HEK293 (cell line): ENCODE measurements around the gene SP4.

Experiments
- CTCF ChIA-PET: fragments of 350-600 bp; formaldehyde crosslinking; extraction: SDS; loops from one replicate; lab custom pipeline; 2021; ENCODE audit warnings: antibody characterized with exemption; lab: Yijun Ruan, JAX
- POLR2A ChIA-PET: fragments of 300-600 bp; formaldehyde crosslinking; extraction: SDS; loops from one replicate; lab custom pipeline; 2020; ENCODE audit warnings: antibody characterized with exemption, inconsistent platforms; lab: Yijun Ruan, JAX
- H3K27ac ChIP-seq: fragments of 200-500 bp; sonication (Bioruptor generic); 2 replicates; pipeline ENCODE4 v1.5.1; 2014; ENCODE audit warnings: low read depth, low read length, control low read depth, inconsistent platforms; ENCODE audit errors: extremely low read depth
- H3K36me3 ChIP-seq, 2 experiments: fragments of 200-500 bp in 1 of 2; sonication (Bioruptor generic) in 1 of 2; 1 replicate in 1 of 2; 2 replicates in 1 of 2; pipeline ENCODE4 v1.5.1; 2014 to 2017; ENCODE audit warnings: inconsistent platforms in 2 of 2, low read length in 2 of 2; ENCODE audit not compliant: control insufficient read depth in 2 of 2, insufficient read depth in 1 of 2
- H3K4me1 ChIP-seq: fragments of 200-500 bp; sonication (Bioruptor generic); 2 replicates; pipeline ENCODE4 v1.5.1; 2014; ENCODE audit warnings: mild to moderate bottlenecking, low read length, inconsistent platforms; ENCODE audit not compliant: control insufficient read depth, insufficient read depth
- H3K4me3 ChIP-seq: 2 replicates; pipeline ENCODE4 v1.5.1; 2011; ENCODE audit warnings: low read depth, mild to moderate bottlenecking, control low read depth, low read length, moderate library complexity
- H3K9me3 ChIP-seq: fragments of 200-500 bp; sonication (Bioruptor generic); 2 replicates; pipeline ENCODE4 v1.5.1; 2014; ENCODE audit warnings: low read depth, low read length, inconsistent platforms; ENCODE audit not compliant: control insufficient read depth, insufficient read depth
- EGR2 ChIP-seq: fragments of 450-650 bp; formaldehyde crosslinking; IDR thresholded peaks from 2 replicates; pipeline ENCODE4 v1.5.1; 2016; ENCODE audit warnings: low read depth, missing biosample characterization, missing genetic modification characterization
- GLI2 ChIP-seq: fragments of 450-650 bp; formaldehyde crosslinking; IDR thresholded peaks from 2 replicates; pipeline ENCODE4; 2017; ENCODE audit warnings: missing biosample characterization, missing genetic modification characterization, low read depth, borderline replicate concordance
- HIC1 ChIP-seq: fragments of 450-650 bp; formaldehyde crosslinking; IDR thresholded peaks from 2 replicates; pipeline ENCODE4 v1.5.1; 2016; ENCODE audit warnings: missing biosample characterization, missing genetic modification characterization
- MYNN ChIP-seq: fragments of 450-650 bp; formaldehyde crosslinking; IDR thresholded peaks from 2 replicates; pipeline ENCODE4 v1.5.1; 2016; ENCODE audit warnings: missing biosample characterization, missing genetic modification characterization, borderline replicate concordance
- SP2 ChIP-seq: fragments of 450-650 bp; formaldehyde crosslinking; IDR thresholded peaks from 2 replicates; pipeline ENCODE4 v1.5.1; 2016; ENCODE audit warnings: missing biosample characterization, missing genetic modification characterization
- TRIM28 ChIP-seq: IDR thresholded peaks from 2 replicates; pipeline ENCODE4 v1.6.1; 2011; ENCODE audit warnings: low read length, control low read depth, borderline replicate concordance
- WT1 ChIP-seq: fragments of 450-650 bp; formaldehyde crosslinking; IDR thresholded peaks from 2 replicates; pipeline ENCODE4 v1.5.1; 2016; ENCODE audit warnings: missing biosample characterization, missing genetic modification characterization
- ZBTB17 ChIP-seq: fragments of 450-650 bp; formaldehyde crosslinking; IDR thresholded peaks from 2 replicates; pipeline ENCODE4 v1.5.1; 2016; ENCODE audit warnings: missing biosample characterization, missing genetic modification characterization
- ZBTB20 ChIP-seq: fragments of 450-650 bp; formaldehyde crosslinking; IDR thresholded peaks from 2 replicates; pipeline ENCODE4 v1.5.1; 2016; ENCODE audit warnings: missing biosample characterization, missing genetic modification characterization
- ZBTB26 ChIP-seq: fragments of 450-650 bp; formaldehyde crosslinking; optimal IDR thresholded peaks from 2 replicates; pipeline ENCODE3; 2016; ENCODE audit warnings: missing biosample characterization, mild to moderate bottlenecking, missing genetic modification characterization
- ZNF133 ChIP-seq: fragments of 450-650 bp; formaldehyde crosslinking; IDR thresholded peaks from 2 replicates; pipeline ENCODE4 v1.5.1; 2016; ENCODE audit warnings: missing biosample characterization, missing genetic modification characterization
- ZNF19 ChIP-seq: fragments of 450-650 bp; formaldehyde crosslinking; IDR thresholded peaks from 2 replicates; pipeline ENCODE4; 2016; ENCODE audit warnings: missing biosample characterization, missing genetic modification characterization, low read depth
- ZNF24 ChIP-seq: fragments of 450-650 bp; formaldehyde crosslinking; IDR thresholded peaks from 2 replicates; pipeline ENCODE4 v1.5.1; 2016; ENCODE audit warnings: missing biosample characterization, missing genetic modification characterization
- ZNF274 ChIP-seq, 2 experiments: fragments of 200-500 bp in 1 of 2; fragments of 450-650 bp in 1 of 2; sonication (Bioruptor generic) in 1 of 2; formaldehyde crosslinking in 1 of 2; IDR thresholded peaks; 2 replicates each; pipeline versions ENCODE4 v1.5.1 to v1.6.1; 2014 to 2016; ENCODE audit warnings: borderline replicate concordance in 1 of 2, inconsistent platforms in 1 of 2, low read length in 1 of 2, missing biosample characterization in 1 of 2, missing genetic modification characterization in 1 of 2
- ZNF366 ChIP-seq: fragments of 450-650 bp; formaldehyde crosslinking; conservative IDR thresholded peaks from 2 replicates; pipeline ENCODE4 v1.5.1; 2016; ENCODE audit warnings: missing biosample characterization, missing genetic modification characterization
- ZNF473 ChIP-seq: fragments of 450-650 bp; formaldehyde crosslinking; IDR thresholded peaks from 2 replicates; pipeline ENCODE4 v1.5.1; 2017; ENCODE audit warnings: missing biosample characterization, missing genetic modification characterization
- ZNF501 ChIP-seq: fragments of 450-650 bp; formaldehyde crosslinking; IDR thresholded peaks from 2 replicates; pipeline ENCODE4 v1.5.1; 2016; ENCODE audit warnings: missing biosample characterization, missing genetic modification characterization
- ZNF580 ChIP-seq: fragments of 450-650 bp; formaldehyde crosslinking; IDR thresholded peaks from 2 replicates; pipeline ENCODE4 v1.5.1; 2016; ENCODE audit warnings: missing biosample characterization, missing genetic modification characterization
- ZNF610 ChIP-seq: fragments of 450-650 bp; formaldehyde crosslinking; IDR thresholded peaks from 2 replicates; pipeline ENCODE4 v1.5.1; 2016; ENCODE audit warnings: missing biosample characterization, missing genetic modification characterization, borderline replicate concordance
- ZNF645 ChIP-seq: fragments of 450-650 bp; formaldehyde crosslinking; IDR thresholded peaks from 2 replicates; pipeline ENCODE4; 2016; ENCODE audit warnings: missing biosample characterization, missing genetic modification characterization
- ZNF654 ChIP-seq: fragments of 450-650 bp; formaldehyde crosslinking; IDR thresholded peaks from 2 replicates; pipeline ENCODE4 v1.5.1; 2016; ENCODE audit warnings: low read depth, missing biosample characterization, missing genetic modification characterization
- ZNF670 ChIP-seq: fragments of 450-650 bp; formaldehyde crosslinking; IDR thresholded peaks from 2 replicates; pipeline ENCODE4 v1.5.1; 2016; ENCODE audit warnings: missing biosample characterization, missing genetic modification characterization, low read depth
- ZNF677 ChIP-seq: fragments of 450-650 bp; IDR thresholded peaks from 2 replicates; pipeline ENCODE4 v1.5.0; 2018; ENCODE audit warnings: missing biosample characterization, mild to moderate bottlenecking, missing genetic modification characterization, moderate library complexity
- ZNF792 ChIP-seq: fragments of 450-650 bp; formaldehyde crosslinking; IDR thresholded peaks from 2 replicates; pipeline ENCODE4 v1.5.1; 2016; ENCODE audit warnings: missing biosample characterization, missing genetic modification characterization
- ZNF830 ChIP-seq: fragments of 450-650 bp; IDR thresholded peaks from 2 replicates; pipeline ENCODE4 v1.5.0; 2018; ENCODE audit warnings: missing biosample characterization, missing genetic modification characterization, low read depth, mild to moderate bottlenecking, moderate library complexity
- TF ChIP-seq, protein P1 (sequence below): fragments of 450-650 bp; formaldehyde crosslinking; IDR thresholded peaks from 2 replicates; pipeline ENCODE4 v1.5.1; 2016; ENCODE audit warnings: missing biosample characterization, missing genetic modification characterization
- TF ChIP-seq, protein P2 (sequence below): fragments of 450-650 bp; formaldehyde crosslinking; IDR thresholded peaks from 2 replicates; pipeline ENCODE4 v1.5.1; 2016; ENCODE audit warnings: missing biosample characterization, missing genetic modification characterization, low read depth
- TF ChIP-seq, protein P3 (sequence below): fragments of 450-650 bp; formaldehyde crosslinking; IDR thresholded peaks from 2 replicates; pipeline ENCODE4 v1.5.1; 2017; ENCODE audit warnings: missing biosample characterization, missing genetic modification characterization

Gene SP4

GRCh38 chr7:21461282-21461681 lies 33.4 kb downstream of the SP4 start:
- Histone ChIP-seq H3K36me3 (no peaks in the 10 kb centered on the region), H3K4me1 (no peaks in the 10 kb centered on the region), H3K9me3 (no peaks in the 10 kb centered on the region), H3K27ac (no peak overlapping the region), H3K4me3 (no peak overlapping the region)
- TF ChIP-seq ZNF274 (IDR thresholded peaks at IDR 0.05; ENCODE audit: low read length) (no peak), ZNF274 (tag by site-specific recombination; IDR thresholded peaks at IDR 0.05; ENCODE audit: borderline replicate concordance) (no peak), ZNF580 (tag by site-specific recombination) (no peak), ZNF792 (tag by site-specific recombination) (no peak), ZNF19 (tag by site-specific recombination) (no peak), ZNF366 (tag by site-specific recombination) (no peak), TRIM28 (no peak), EGR2 (no peak), ZBTB20 (tag by site-specific recombination) (no peak), ZNF654 (no peak), WT1 (tag by site-specific recombination) (no peak), HIC1 (tag by site-specific recombination) (no peak), MYNN (tag by site-specific recombination) (no peak), ZBTB26 (tag by site-specific recombination) (no peak), ZNF501 (tag by site-specific recombination) (no peak), ZNF473 (no peak), ZNF610 (tag by site-specific recombination) (no peak), ZNF670 (no peak), GLI2 (no peak)
- TF ChIP-seq, protein P1, sequence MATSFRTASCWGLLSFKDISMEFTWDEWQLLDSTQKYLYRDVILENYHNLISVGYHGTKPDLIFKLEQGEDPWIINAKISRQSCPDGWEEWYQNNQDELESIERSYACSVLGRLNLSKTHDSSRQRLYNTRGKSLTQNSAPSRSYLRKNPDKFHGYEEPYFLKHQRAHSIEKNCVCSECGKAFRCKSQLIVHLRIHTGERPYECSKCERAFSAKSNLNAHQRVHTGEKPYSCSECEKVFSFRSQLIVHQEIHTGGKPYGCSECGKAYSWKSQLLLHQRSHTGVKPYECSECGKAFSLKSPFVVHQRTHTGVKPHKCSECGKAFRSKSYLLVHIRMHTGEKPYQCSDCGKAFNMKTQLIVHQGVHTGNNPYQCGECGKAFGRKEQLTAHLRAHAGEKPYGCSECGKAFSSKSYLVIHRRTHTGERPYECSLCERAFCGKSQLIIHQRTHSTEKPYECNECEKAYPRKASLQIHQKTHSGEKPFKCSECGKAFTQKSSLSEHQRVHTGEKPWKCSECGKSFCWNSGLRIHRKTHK: no peak
- TF ChIP-seq, protein P2, sequence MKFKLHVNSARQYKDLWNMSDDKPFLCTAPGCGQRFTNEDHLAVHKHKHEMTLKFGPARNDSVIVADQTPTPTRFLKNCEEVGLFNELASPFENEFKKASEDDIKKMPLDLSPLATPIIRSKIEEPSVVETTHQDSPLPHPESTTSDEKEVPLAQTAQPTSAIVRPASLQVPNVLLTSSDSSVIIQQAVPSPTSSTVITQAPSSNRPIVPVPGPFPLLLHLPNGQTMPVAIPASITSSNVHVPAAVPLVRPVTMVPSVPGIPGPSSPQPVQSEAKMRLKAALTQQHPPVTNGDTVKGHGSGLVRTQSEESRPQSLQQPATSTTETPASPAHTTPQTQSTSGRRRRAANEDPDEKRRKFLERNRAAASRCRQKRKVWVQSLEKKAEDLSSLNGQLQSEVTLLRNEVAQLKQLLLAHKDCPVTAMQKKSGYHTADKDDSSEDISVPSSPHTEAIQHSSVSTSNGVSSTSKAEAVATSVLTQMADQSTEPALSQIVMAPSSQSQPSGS (tag by site-specific recombination): no peak
- POLR2A ChIA-PET: no interaction called here
- CTCF ChIA-PET: no interaction called here

GRCh38 chr7:21462081-21462480 lies 34.2 kb downstream of the SP4 start:
- Histone ChIP-seq H3K36me3 (no peaks in the 10 kb centered on the region), H3K27ac (no peak overlapping the region), H3K4me3 (no peak overlapping the region), H3K9me3 (no peaks in the 10 kb centered on the region), H3K4me1 (no peaks in the 10 kb centered on the region)
- CTCF ChIA-PET: no interaction called here
- POLR2A ChIA-PET: no interaction called here
- TF ChIP-seq, protein P3, sequence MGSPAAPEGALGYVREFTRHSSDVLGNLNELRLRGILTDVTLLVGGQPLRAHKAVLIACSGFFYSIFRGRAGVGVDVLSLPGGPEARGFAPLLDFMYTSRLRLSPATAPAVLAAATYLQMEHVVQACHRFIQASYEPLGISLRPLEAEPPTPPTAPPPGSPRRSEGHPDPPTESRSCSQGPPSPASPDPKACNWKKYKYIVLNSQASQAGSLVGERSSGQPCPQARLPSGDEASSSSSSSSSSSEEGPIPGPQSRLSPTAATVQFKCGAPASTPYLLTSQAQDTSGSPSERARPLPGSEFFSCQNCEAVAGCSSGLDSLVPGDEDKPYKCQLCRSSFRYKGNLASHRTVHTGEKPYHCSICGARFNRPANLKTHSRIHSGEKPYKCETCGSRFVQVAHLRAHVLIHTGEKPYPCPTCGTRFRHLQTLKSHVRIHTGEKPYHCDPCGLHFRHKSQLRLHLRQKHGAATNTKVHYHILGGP: no peak
- TF ChIP-seq SP2 (tag by site-specific recombination) (no peak), ZNF24 (tag by site-specific recombination) (no peak), ZNF133 (tag by site-specific recombination) (no peak), ZNF830 (tag by site-specific recombination) (no peak), ZBTB17 (tag by site-specific recombination) (no peak), ZNF645 (tag by site-specific recombination) (no peak), ZNF677 (no peak)
